GM12878 (cell line): Measurements from ENCODE around the gene SH3BP5.

Experiments
- CTCF ChIP-seq, 3 experiments: IDR thresholded peaks in 2 of 3; conservative IDR thresholded peaks in 1 of 3; 2 replicates each; pipeline ENCODE4 v1.5.1; 2011; ENCODE audit warnings: low read depth in 3 of 3, low read length in 3 of 3, mild to moderate bottlenecking in 3 of 3, control low read depth in 2 of 3, moderate library complexity in 2 of 3, inconsistent platforms in 1 of 3, mixed read lengths in 1 of 3; ENCODE audit not compliant: control insufficient read depth in 2 of 3, insufficient read depth in 1 of 3; ENCODE audit errors: extremely low read depth in 1 of 3
- GABPA ChIP-seq: IDR thresholded peaks from 2 replicates; pipeline ENCODE4 v1.6.1; 2014; ENCODE audit warnings: antibody characterized with exemption, low read depth, mild to moderate bottlenecking, inconsistent platforms
- NRF1 ChIP-seq: conservative IDR thresholded peaks from 2 replicates; pipeline ENCODE4 v1.6.1; 2011; ENCODE audit warnings: mild to moderate bottlenecking, low read depth, low read length, improper control_type of control experiment
- ZZZ3 ChIP-seq: IDR thresholded peaks from 2 replicates; pipeline ENCODE4 v1.6.1; 2011; ENCODE audit warnings: low read depth; ENCODE audit not compliant: control insufficient read depth, insufficient read length

GRCh38 chr3:15266510-15267376 lies 65.6 kb downstream of the SH3BP5 start:
- TF ChIP-seq GABPA (no peak), NRF1 (no peak), ZZZ3 (no peak), CTCF (IDR thresholded peaks at IDR 0.05 in 2 of 3, conservative IDR thresholded peaks at IDR 0.05 in 1 of 3; ENCODE audit: control insufficient read depth in 2 of 3, extremely low read depth in 1 of 3, insufficient read depth in 1 of 3, low read depth in 3 of 3, low read length in 3 of 3) (no peak)
